Hypothalamus (tissue), 51 donors: ENCODE data around the gene CARHSP1.
A peak's percentile ranks its signal among the peaks of the same experiment; 100 is the strongest.
"Not testable (repeated sequence)": the region's sequence is repeated elsewhere in the genome, so short reads cannot be mapped to it uniquely, and the experiment has no call there.

ENCODE experiments used
- DNase-seq, 51 donors: peaks; one replicate each; lab custom pipeline; 2025; lab: John Stamatoyannopoulos, UW

Gene CARHSP1

DNA sequence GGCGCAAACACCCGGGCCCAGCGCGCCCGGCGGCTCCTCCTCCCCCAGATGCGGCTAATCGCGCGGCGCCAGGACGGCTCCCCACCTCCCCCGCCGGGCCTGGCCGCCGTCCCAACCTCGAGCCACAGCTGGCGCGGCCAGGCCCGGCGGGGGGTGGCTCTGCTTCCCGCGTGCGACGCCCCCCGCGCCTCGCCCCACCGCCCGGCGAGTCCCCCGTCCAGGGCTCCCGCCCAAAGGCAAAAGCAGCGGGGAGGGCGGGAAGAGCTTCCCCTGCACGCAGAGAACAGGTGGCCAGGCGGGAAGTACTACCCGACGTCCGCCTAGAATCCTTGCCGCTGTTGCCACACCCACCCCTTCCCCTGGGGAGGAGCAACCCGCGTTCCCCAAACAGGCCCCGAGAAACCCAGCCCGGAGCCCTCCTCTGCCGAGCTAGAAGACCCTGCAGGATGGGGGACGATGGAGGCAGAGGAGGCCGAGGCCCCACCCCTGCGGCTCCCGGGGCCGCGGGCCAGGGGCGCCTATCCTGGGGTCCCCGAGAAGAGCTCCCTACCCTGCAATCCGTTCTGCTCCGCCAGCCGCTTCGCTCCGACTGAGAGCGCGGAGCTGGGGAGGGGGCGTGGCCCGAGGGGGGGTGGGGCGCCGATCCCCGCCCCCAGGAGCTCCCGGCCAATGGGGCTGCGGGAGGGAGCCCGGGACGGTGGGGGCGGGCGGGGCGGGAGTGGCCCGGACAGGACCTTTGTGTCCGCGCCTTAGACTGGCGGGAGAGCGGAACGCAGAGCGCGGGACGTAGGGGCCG, at the start of gene CARHSP1:
Gene CARHSP1, minus strand, starts transcription at position 591 of the 796 bp plus-strand sequence. CDS start 9,678 bp downstream, outside the sequence.
- DNase-seq: peak in 50 of 51 donors; percentile 27 to 94 (median 82)

DNA sequence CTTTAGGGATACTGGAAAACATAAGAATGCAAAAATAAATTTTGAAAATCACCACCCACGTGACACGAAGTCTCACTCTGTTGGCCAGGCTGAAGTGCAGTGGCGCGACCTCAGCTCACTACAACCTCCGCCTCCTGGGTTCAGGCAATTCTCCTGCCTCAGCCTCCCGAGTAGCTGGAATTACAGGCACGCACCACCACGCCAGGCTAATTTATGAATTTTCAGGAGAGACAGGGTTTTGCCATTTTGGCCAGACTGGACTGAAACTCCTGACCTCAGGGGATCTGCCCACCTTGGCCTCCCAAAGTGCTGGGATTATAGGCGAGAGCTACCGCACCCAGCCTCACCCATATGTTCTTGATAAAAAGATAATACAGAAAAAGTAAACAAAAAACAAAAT, 48.5 kb upstream of the CARHSP1 start:
- DNase-seq: not testable (repeated sequence)

DNA sequence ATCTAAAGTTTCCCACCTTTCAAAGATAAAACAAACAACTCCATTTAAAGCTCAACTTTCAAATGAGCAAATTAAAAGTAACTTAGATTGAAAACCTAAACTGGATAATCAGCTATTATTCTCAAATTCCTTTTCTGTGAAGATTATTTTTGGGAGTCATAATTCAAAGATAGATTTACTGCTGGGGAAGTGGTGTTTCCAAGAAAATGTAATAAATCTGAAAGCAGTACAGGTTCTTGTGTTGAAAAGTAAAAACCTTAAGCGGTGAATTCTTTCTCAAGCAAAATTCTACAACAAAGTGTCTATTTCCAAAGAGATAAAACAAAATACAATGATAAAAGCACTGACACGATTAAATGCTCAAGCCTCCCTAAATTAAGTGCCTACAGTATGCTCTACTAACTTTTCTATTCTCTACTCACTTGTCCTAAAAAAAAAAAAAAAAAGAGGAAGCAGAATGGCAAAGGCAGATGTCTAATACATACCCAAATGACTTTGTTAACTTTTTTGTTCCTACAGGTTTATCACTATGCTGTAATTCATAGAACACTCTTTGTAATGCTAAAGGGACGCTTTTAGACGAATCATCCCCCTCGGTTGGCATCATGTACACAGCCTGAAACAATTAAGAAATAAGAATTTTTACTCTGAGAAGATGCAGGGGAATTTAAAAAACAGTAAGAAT, 47.9 kb upstream of the CARHSP1 start:
- DNase-seq: no peak

DNA sequence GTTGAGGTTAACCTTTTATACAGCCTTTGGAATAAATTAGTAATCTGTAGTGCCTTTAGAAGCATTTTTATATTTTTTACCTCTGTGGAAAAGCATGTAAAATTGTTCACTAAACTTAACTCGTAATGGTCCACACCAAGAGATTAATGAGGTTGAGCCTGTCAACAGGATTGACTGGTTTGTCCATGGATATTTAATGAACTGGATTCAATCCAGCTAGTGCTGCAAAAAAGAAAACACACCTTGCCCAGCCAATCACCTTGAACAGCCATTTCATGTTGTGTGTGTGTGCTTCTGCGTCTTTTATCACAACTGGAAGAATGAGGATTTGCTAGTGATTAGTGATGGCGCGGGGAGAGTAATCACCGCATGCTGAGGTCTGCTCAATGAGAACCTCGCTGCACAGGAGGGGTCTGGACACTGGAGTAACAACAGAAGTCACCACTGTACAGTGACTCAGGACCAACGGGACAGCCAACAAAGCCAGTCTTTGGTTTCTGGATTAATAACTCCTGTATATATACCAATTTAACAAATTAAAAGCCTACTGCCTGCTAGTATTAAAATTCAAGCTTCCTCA, 47.0 kb upstream of the CARHSP1 start:
- DNase-seq: no peak

DNA sequence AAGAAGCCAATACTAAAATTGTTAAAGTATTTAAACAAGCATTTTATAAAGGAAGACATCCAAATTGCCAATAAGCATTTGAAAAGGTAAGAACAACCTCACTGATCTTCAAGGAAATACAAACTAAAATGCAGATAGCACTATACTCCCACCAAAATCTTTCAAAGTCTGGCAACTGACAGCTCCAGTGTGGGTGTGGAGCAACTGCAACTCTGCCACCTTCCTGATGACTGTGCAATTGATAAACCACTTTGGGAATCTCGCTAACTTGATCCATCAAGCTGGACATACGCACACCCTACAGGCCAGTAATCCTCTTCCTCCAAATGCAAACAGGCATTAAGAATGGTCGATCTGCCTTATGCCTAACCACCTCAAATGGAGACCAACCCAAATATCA, 45.3 kb upstream of the CARHSP1 start:
- no peak for DNase-seq

DNA sequence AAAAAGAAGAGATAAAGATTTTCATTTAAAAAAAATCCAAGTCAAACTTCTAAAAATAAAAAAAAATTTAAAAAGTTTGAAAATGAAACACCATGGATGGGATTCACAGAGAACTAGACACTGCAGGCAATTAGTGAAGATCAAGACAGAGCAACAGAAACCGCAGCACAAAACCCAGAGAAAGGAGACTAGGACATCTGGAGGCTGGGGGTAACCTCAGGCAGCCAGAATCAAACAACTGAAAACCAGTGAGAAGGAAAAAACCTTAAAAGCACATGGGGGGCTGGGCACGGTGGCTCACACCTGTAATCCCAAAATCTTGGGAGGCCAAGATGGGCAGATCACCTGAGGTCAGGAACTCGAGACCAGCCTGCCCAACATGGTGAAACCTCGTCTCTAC, 44.0 kb upstream of the CARHSP1 start:
- DNase-seq: no peak

DNA sequence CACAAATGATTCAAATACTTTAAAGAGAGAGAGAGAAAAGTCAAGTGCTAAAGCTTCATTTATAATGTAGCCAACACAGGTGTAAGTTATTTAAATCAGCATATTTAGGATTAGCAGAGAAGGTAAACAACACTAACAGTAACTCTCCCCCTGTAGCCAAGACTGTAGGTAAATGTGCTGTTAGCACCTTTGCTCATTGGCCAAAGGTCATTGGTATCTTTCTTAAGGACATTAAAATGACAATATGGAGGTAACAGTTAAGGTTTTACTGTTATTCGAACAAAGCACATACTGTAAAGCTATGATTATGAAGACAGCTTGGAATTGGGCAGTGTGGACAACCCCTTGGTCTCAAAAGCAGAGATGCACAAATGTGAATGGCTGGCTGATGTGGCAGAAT, 42.0 kb upstream of the CARHSP1 start:
- DNase-seq: no peak

DNA sequence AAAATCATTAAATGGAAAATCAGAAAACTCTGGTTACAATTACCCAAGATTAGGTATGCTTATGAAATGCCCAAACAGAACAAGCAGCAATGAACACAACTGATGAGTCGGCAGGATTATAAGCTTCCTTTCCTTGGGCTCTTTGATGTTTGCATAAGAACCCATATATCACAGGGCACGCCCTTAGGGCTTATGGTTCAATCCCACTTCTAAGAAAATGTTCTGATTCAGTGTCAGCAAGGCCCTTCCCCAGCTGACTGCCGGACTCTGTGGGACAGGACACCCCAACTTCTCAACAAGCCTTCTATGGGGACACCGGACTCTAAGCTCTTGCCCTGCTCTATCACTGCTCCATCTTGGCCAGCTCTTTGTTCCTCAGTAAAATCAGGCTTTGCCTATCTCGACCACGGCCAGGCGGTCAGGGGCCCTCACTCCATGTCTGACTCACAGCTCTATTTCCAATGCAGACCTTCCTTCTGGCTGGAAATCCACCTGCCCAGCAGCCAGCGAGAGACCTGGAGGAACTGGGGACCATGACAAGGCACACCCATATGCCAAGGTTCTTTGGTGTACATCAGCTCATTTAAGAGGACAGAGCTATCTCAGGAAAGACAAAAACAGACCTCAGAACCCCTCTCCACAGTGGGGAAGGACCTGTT, 40.1 kb upstream of the CARHSP1 start:
- DNase-seq: no peak

DNA sequence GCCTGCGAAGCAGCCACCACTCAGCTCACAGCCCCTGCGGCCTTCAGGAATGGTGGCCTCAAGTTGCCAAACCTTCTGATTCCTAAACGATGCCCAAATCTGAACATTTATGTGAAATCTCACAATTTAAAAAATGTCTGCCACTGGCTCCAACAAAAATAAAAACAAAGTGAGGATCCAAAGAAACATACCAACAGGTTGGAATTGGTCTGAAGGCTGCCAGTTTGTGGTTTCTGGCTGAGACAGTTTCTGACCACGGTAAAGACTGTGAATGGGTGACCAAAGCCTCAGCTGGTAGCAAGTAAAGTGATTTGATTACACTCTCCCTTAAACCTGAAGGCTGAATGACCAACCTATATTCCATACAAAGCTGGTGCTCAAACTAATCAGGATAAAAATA, 38.3 kb upstream of the CARHSP1 start:
- no peak for DNase-seq

DNA sequence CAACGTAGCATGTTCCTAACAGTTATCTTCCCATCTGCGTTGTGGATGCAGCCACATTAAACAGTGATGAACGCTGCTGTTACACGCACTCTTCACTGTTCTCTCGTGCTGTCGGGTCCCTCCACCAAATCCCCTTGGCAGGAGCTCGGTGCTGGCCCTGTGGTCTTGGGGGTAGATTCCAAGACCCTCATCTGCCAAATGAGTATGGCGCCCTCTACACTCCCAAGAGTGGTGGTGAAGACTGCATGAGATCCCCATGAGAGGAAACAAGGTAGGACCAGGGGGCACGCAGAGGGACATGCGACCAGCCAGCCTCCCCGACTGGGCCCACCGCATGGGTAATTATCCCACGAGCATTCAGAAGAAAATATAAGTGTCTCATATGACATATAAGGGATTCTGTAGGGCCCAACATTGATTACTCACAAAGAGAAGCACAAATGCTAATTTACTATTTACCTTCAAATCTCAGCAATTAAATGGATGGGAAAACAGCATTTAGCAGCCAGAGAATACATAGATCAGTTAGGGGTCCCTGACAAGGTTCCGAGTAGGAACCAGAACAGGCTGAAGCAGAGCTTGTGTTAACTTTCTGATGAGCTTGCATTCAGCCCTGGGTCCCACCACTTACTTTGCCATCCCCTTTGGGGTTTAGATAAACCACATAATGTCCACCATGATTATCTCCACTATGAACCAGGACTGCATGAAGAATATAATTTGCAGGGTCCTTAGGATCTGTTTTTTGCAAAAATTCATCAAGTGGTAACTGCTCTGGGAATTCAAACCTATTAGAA, 37.2 kb upstream of the CARHSP1 start:
- no peak for DNase-seq

DNA sequence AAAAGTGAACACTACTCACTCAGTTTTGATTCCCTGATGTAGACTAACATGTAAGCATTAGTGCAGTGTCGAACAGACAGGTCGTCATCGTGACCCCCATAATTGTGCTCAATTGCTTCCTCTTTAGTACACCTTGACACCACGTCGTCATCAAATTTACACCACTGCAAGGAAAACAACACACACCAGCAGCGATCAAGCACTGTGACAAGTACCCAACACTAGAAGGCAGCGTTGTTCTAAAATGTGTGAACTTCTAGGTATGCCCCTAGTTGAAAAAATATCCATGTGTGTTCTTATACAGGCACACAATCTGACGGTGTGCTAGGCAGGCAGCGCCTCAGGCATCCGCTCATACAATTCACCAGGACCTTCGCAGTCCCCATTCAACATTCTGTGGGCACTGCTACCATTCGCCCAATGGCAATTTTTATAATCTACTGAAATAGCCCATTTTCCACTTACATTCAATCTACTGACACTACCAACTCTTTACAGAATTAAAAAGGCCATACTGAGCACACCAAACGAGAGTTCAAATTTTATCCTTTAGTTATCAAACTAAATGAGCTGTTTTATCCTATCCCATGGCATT, 36.5 kb upstream of the CARHSP1 start:
- DNase-seq: no peak

DNA sequence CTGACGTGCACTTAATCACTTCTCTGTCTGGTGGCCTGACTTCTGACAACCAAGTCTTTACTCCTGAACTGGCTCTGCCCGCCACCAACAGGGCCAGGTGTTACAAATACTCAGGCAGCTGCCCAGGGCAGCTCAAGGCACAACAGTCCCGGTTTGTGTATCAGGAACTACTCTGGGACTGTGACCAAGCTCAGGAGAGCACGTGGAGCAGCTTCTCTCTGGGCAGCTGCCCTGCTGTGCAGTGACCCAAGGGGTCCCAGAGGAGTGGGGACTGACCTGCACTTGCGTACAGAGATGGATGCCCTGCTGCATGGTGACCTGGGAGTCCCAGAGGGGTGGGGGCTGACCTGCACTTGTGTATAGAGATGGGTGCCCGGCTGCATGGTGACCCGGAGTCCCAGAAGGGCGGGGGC, 35.2 kb upstream of the CARHSP1 start:
- no peak for DNase-seq

DNA sequence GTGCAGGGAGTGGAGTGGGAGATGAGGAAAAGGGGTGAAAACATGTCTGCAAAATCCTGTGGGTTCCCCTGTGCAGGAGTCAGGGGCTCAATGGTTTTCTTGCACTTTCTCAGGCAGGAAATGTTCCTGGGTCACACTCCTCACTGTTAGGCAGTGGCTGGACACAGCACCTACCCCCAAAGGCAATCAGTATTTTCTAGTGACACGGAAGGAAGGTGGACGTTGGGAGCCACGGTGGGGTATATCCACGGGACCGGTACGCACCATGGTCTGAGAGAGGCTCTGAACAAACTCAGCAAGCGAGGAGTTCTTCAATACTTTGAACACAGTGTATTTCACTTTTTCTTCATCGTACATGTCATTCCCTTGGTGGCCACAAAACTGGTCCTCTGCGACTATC, 34.2 kb upstream of the CARHSP1 start:
- no peak for DNase-seq

DNA sequence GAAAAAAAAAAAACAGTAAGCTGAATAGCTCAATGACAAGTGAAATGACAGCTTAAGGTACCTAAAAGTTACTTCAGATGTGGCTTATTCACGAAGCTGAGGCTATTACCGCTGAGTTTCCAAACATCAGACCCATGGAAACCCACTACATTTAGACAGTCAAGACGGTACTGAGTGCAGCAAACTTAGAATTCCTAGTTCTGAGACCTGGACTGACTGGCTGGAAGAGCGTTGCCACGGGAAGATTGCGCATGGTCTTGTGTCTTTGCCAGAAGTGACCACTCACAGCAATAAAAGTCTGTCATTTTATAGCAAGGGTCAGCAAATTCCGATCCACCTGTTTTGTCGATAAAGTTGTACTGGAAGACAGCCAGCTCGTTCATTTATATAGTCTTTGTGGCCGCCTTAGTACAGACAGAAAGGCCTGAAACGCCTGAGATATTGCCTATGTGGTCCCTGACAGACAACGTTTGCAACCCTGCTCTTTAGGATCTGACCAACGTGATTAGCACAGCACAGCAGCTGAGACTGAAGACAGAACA, 32.6 kb upstream of the CARHSP1 start:
- DNase-seq: no peak

DNA sequence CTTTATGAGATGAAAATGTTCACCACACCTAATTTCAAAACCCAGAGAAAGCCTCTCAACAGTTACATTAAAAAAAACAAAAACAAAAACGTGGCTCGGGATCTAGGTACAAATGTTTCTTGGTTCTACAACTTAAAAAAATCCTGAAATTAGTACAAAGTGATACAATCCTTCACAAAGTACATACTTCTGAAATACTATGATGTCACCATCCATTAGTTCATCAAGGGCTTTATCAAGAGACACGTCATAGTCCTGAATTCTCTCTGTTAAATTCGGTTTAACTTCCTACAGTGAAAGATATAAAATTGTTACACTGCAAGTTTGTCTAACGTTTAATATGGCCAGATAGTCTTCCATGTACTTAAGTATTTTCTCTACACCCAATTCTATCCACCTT, 31.5 kb upstream of the CARHSP1 start:
- DNase-seq: no peak

DNA sequence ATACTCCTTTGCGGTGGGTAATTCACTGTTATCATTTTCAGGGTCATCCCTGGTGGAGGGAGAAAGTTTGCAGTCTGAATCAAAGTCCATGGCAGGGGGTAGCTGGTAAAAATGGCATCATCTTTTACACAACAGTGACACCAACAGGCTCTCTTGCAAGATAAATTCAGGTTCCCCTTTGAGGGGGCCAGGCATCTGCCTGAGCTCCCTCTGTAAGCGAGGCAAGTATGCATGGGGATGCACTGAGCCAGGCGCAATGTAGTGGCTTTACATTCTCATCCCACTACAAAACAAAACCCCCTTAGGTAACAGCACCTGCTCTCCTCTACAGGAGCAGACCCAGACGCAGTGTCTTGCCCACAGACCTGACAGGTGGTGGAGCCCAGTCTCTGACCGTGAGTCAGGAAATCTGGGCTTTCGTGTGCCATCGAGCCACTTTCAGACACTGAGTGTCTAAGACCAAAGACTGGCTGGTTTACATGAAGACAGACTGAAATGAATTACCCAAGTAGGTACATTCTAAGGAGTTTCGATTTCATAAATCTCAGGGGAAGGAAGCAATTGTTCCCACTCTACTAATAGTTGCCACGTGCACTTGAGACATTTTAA, 31.0 kb upstream of the CARHSP1 start:
- DNase-seq: no peak

DNA sequence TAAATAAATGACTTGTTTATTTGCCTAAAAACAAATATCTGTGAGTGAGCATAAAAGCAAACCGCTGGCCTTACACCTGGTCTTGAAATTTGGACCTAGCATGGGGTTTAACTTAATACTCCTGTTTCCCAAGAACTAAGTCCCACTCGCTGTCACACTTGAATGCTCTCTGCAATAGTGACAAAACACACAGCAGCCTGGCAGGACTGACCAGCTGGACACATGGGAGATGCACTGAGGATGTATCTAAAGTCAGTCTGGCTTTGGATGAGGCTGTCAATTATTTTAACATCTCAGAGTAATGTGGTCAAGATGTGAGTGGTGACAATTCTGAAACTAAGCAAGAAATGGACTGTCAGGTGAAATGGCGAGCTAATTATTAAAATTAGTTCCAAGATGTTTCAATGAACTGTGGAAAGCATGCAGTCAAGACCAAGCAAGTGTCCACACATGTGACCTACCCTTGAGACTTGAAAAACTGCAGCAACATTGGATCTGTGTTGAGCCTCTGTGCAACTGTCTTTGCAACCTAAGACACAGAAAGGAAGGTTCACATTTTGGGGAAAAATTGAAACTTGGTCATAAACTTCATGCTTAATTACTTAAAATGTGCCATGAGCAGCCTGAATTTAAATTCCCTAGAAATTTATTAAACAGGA, 30.0 kb upstream of the CARHSP1 start:
- DNase-seq: no peak

DNA sequence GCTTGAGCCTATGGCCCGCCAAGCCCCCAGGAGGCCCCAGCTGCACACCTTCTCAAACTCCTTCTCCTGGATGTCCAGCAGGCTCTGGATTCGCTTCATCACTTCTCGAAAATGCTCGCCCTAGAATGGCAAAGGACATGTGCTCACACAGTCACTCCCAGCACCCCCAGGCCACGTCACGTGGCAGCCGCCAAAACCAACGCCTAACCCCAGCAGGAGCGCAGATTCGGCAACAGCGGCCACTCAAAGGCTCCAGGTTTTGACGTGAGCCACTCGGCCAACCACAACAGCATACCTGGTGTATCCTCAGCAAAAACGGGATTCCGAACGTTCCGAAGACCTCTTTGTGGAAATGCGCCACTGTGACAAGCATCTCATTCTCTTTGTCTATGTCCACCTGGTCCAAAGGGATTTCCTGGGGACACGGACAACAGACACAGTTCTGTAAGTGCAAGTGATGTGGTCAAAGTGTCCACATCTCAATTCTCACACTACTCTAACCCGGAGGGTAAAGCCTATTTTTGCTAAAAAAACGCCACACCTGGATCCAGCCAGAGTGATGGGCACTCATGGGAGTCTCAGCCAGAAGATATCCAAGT, 26.0 kb upstream of the CARHSP1 start:
- DNase-seq: no peak
